ENCODE results near the gene NOL12.
"Not testable (repeated sequence)": the region's sequence is repeated elsewhere in the genome, so short reads cannot be mapped to it uniquely, and the experiment has no call there.

NOL12 gene

GRCh38 chr22:37680191-37680851 is 5.8 kb upstream of the NOL12 start:
- DNase-seq (ENCODE audit: low spot score in 2 of 2) (no peak), ATAC-seq (ENCODE audit: low read depth) (no peak)
- Mint-ChIP-seq H3K36me3 (peaks cover 5% of the 10 kb centered on the region), H3K4me3 (no peak overlapping the region), H3K4me1 (peaks cover 17% of the 10 kb centered on the region), H3K27ac (peak overlapping the region; percentile 71), H3K9me3 (no peaks in the 10 kb centered on the region), H3K27me3 (no peaks in the 10 kb centered on the region)

- Mint-ChIP-seq H3K9me3 (no peaks in the 10 kb centered on the region), H3K4me3 (no peak overlapping the region), H3K27ac (peak overlapping the region; percentile 40), H3K36me3 (peaks cover 5% of the 10 kb centered on the region), H3K27me3 (no peaks in the 10 kb centered on the region), H3K4me1 (peaks cover 18% of the 10 kb centered on the region)
- no peak for DNase-seq (ENCODE audit: low spot score in 2 of 2)
- no peak for ATAC-seq (ENCODE audit: low read depth)
These were observed 5.1 kb upstream of the NOL12 start for GRCh38 chr22:37681001-37681424.

GRCh38 chr22:37681556-37682049 is 4.5 kb upstream of the NOL12 start:
- peak; percentile 65 to 70 for DNase-seq (ENCODE audit: low spot score in 2 of 2)
- peak; percentile 11 for ATAC-seq (ENCODE audit: low read depth)
- Mint-ChIP-seq H3K36me3 (peaks cover 5% of the 10 kb centered on the region), H3K27me3 (no peaks in the 10 kb centered on the region), H3K4me1 (peaks cover 19% of the 10 kb centered on the region), H3K9me3 (no peaks in the 10 kb centered on the region), H3K27ac (peak overlapping the region; percentile 40), H3K4me3 (no peak overlapping the region)

GRCh38 chr22:37684803-37685615 is 1.1 kb upstream of the NOL12 start:
- H3K27ac Mint-ChIP-seq, result peak overlapping the region; percentile 98
- DNase-seq (ENCODE audit: low spot score in 2 of 2), result no peak

GRCh38 chr22:37690407-37690806 is 4.3 kb downstream of the NOL12 start:
- Mint-ChIP-seq H3K9me3 (no peaks in the 10 kb centered on the region), H3K27me3 (no peaks in the 10 kb centered on the region), H3K4me3 (no peak overlapping the region), H3K27ac (no peak overlapping the region), H3K36me3 (peaks cover 19% of the 10 kb centered on the region), H3K4me1 (peaks cover 18% of the 10 kb centered on the region)
- no peak for DNase-seq (ENCODE audit: low spot score in 2 of 2)
- ATAC-seq (ENCODE audit: low read depth), result no peak

More at GRCh38 chr22:37684803-37685615, 1.1 kb upstream of the NOL12 start:
- peaks cover 27% of the 10 kb centered on the region for H3K4me1 Mint-ChIP-seq
- ATAC-seq (ENCODE audit: low read depth), result peak; percentile 28
- H3K9me3 Mint-ChIP-seq, result no peaks in the 10 kb centered on the region
- H3K4me3 Mint-ChIP-seq, result peak overlapping the region; percentile 99
- no peaks in the 10 kb centered on the region for H3K27me3 Mint-ChIP-seq
- peaks cover 8% of the 10 kb centered on the region for H3K36me3 Mint-ChIP-seq

- Mint-ChIP-seq H3K36me3 (peaks cover 19% of the 10 kb centered on the region), H3K4me1 (peaks cover 17% of the 10 kb centered on the region), H3K27me3 (no peaks in the 10 kb centered on the region), H3K27ac (no peak overlapping the region), H3K9me3 (no peaks in the 10 kb centered on the region), H3K4me3 (no peak overlapping the region)
- no peak for DNase-seq (ENCODE audit: low spot score in 2 of 2)
- ATAC-seq (ENCODE audit: low read depth), result no peak
These were observed 4.9 kb downstream of the NOL12 start for GRCh38 chr22:37690901-37691504.

- H3K4me1 Mint-ChIP-seq, result peaks cover 19% of the 10 kb centered on the region
- H3K9me3 Mint-ChIP-seq, result no peaks in the 10 kb centered on the region
- no peak overlapping the region for H3K27ac Mint-ChIP-seq
- ATAC-seq (ENCODE audit: low read depth), result no peak
- DNase-seq (ENCODE audit: low spot score in 2 of 2), result no peak
- H3K27me3 Mint-ChIP-seq, result no peaks in the 10 kb centered on the region
- H3K4me3 Mint-ChIP-seq, result no peak overlapping the region
- H3K36me3 Mint-ChIP-seq, result peaks cover 20% of the 10 kb centered on the region
These were observed 6.6 kb downstream of the NOL12 start for GRCh38 chr22:37692627-37693285.

GRCh38 chr22:37694131-37694530 is 8.0 kb downstream of the NOL12 start:
- not testable (repeated sequence) for H3K27me3 Mint-ChIP-seq; H3K9me3 Mint-ChIP-seq; H3K27ac Mint-ChIP-seq; DNase-seq (ENCODE audit: low spot score in 2 of 2); H3K4me3 Mint-ChIP-seq; ATAC-seq (ENCODE audit: low read depth)
- peaks cover 12% of the 10 kb centered on the region for H3K4me1 Mint-ChIP-seq
- H3K36me3 Mint-ChIP-seq, result peaks cover 12% of the 10 kb centered on the region

GRCh38 chr22:37696260-37696656 is 10.1 kb downstream of the NOL12 start:
- H3K4me1 Mint-ChIP-seq, result peaks cover 12% of the 10 kb centered on the region
- ATAC-seq (ENCODE audit: low read depth); H3K27me3 Mint-ChIP-seq; H3K27ac Mint-ChIP-seq; H3K36me3 Mint-ChIP-seq; DNase-seq (ENCODE audit: low spot score in 2 of 2); H3K9me3 Mint-ChIP-seq: not testable (repeated sequence)
- peak overlapping the region; percentile 32 for H3K4me3 Mint-ChIP-seq

- Mint-ChIP-seq H3K27me3 (no peaks in the 10 kb centered on the region), H3K4me3 (peak within 1 kb of the TSS; percentile 32), H3K9me3 (no peaks in the 10 kb centered on the region), H3K36me3 (peaks cover 10% of the 10 kb centered on the region), H3K27ac (no peak within 1 kb of the TSS), H3K4me1 (peaks cover 12% of the 10 kb centered on the region)
- peak; percentile 99 for ATAC-seq (ENCODE audit: low read depth)
- peak; percentile 42 to 65 for DNase-seq (ENCODE audit: low spot score in 2 of 2)
These were observed 10.8 kb downstream of the NOL12 start, which contains the start of gene TRIOBP for GRCh38 chr22:37696657-37697537. TSS of gene TRIOBP (plus strand) at chr22:37697048. CDS start at chr22:37701366, 4,318 bp downstream.

GRCh38 chr22:37697538-37697835 is 11.3 kb downstream of the NOL12 start:
- peaks cover 7% of the 10 kb centered on the region for H3K36me3 Mint-ChIP-seq
- H3K4me3 Mint-ChIP-seq, result no peak overlapping the region
- H3K27me3 Mint-ChIP-seq, result no peaks in the 10 kb centered on the region
- no peak overlapping the region for H3K27ac Mint-ChIP-seq
- no peak for ATAC-seq (ENCODE audit: low read depth)
- no peak for DNase-seq (ENCODE audit: low spot score in 2 of 2)
- H3K9me3 Mint-ChIP-seq, result no peaks in the 10 kb centered on the region
- peaks cover 12% of the 10 kb centered on the region for H3K4me1 Mint-ChIP-seq

GRCh38 chr22:37701141-37701786 is 15.1 kb downstream of the NOL12 start:
- Mint-ChIP-seq H3K36me3 (peaks cover 13% of the 10 kb centered on the region), H3K9me3 (no peaks in the 10 kb centered on the region), H3K27ac (no peak overlapping the region), H3K4me3 (no peak overlapping the region), H3K4me1 (peaks cover 8% of the 10 kb centered on the region), H3K27me3 (no peaks in the 10 kb centered on the region)
- DNase-seq (ENCODE audit: low spot score in 2 of 2) (no peak), ATAC-seq (ENCODE audit: low read depth) (no peak)

- ATAC-seq (ENCODE audit: low read depth) (no peak), DNase-seq (ENCODE audit: low spot score in 2 of 2) (no peak)
- peaks cover 13% of the 10 kb centered on the region for H3K36me3 Mint-ChIP-seq
- no peak overlapping the region for H3K27ac Mint-ChIP-seq
- no peaks in the 10 kb centered on the region for H3K27me3 Mint-ChIP-seq
- no peak overlapping the region for H3K4me3 Mint-ChIP-seq
- no peaks in the 10 kb centered on the region for H3K9me3 Mint-ChIP-seq
- no peaks in the 10 kb centered on the region for H3K4me1 Mint-ChIP-seq
These were observed 17.8 kb downstream of the NOL12 start for GRCh38 chr22:37703906-37704305.
